IPS-20b (cell line): ENCODE measurements around the gene GLYATL3.
"Not testable (repeated sequence)": the region's sequence is repeated elsewhere in the genome, so short reads cannot be mapped to it uniquely, and the experiment has no call there.

Source experiments
- H3K27ac ChIP-seq: one replicate; pipeline ENCODE4 v1.5.1; 2013; ENCODE audit warnings: low read length
- H3K27me3 ChIP-seq: 2 replicates; pipeline ENCODE4 v1.6.1; 2013; ENCODE audit warnings: mild to moderate bottlenecking, low read length, inconsistent platforms; ENCODE audit not compliant: insufficient read depth
- H3K36me3 ChIP-seq: 2 replicates; pipeline ENCODE4 v1.6.1; 2013; ENCODE audit warnings: low read depth, mild to moderate bottlenecking, inconsistent platforms, low read length, moderate library complexity; ENCODE audit not compliant: insufficient read depth
- H3K4me1 ChIP-seq: 2 replicates; pipeline ENCODE4 v1.6.1; 2013; ENCODE audit warnings: mild to moderate bottlenecking, control low read depth, inconsistent platforms, low read length, moderate library complexity; ENCODE audit not compliant: insufficient read depth
- H3K4me3 ChIP-seq: 2 replicates; pipeline ENCODE4 v1.5.1; 2013; ENCODE audit warnings: mild to moderate bottlenecking, low read length, inconsistent platforms
- H3K9ac ChIP-seq: 2 replicates; pipeline ENCODE4 v1.6.1; 2013; ENCODE audit warnings: low read depth, mild to moderate bottlenecking, inconsistent platforms, low read length, moderate library complexity
- H3K9me3 ChIP-seq: 2 replicates; pipeline ENCODE4 v1.6.1; 2013; ENCODE audit warnings: mild to moderate bottlenecking, low read depth, low read length, inconsistent platforms; ENCODE audit not compliant: insufficient read depth

GLYATL3 gene

DNA sequence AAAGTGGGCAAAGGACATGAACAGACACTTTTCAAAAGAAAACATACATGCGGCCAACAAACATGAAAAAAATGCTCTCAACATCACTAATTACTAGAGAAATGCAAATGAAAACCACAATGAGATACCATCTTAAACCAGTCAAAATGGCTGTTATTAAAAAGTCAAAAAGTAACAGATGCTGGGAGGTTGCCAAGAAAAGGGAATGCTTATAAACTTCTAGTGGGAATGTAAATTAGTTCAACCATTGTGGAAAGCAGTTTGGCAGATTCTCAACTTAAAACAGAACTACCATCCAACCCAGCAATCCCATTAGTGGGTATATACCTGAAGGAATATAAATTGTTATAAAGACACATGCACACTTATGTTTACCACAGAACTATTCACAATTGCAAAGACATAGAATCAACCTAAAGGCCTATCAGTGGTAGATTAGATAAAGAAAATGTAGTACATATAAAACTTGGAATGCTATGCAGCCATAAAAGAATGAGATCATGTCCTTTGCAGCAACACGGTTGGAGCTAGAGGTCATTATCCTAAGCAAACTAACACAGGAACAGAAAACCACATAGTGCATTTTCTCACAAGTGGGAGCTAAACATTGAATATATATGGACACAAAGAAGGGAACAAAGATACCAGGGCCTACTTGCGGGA is 20.3 kb upstream of the GLYATL3 start:
- peaks cover 23% of the 10 kb centered on the region for H3K36me3 ChIP-seq
- H3K4me3 ChIP-seq = no peak overlapping the region
- no peaks in the 10 kb centered on the region for H3K4me1 ChIP-seq
- H3K9ac ChIP-seq = no peak overlapping the region
- H3K27ac ChIP-seq = no peak overlapping the region
- H3K27me3 ChIP-seq = no peaks in the 10 kb centered on the region
- peaks cover 5% of the 10 kb centered on the region; the same call in 1 of the 2 replicates for H3K9me3 ChIP-seq

DNA sequence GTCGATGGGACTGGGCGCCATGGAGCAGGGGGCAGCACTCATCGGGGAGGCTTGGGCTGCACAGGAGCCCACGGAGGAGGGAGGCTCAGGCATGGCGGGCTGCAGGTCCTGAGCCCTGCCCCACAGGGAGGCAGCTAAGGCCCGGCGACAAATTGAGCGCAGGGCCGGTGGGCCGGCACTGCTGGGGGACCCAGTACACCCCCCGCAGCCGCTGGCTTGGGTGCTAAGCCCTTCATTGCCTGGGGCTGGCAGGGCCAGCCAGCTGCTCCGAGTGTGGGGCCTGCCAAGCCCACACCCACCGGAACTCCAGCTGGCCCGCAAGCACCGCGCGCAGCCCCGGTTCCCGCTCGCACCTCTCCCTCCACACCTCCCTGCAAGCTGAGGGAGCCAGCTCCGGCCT is 17.9 kb upstream of the GLYATL3 start:
- H3K4me3 ChIP-seq, H3K9me3 ChIP-seq, H3K27ac ChIP-seq, H3K27me3 ChIP-seq, H3K4me1 ChIP-seq, H3K9ac ChIP-seq: not testable (repeated sequence)
- H3K36me3 ChIP-seq = peaks cover 42% of the 10 kb centered on the region

DNA sequence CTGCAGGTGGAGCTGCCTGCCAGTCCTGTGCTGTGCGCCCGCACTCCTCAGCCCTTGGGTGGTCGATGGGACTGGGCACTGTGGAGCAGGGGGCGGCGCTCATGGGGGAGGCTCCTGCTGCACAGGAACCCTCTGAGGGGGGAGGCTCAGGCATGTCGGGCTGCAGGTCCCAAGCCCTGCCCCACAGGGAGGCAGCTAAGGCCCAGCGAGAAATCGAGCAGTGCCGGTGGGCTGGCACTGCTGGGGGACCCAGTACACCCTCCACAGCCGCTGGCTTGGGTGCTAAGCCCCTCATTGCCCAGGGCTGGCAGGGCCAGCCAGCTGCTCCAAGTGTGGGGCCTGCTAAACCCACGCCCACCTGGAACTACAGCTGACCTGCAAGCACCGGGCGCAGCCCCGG is 16.3 kb upstream of the GLYATL3 start:
- H3K9ac ChIP-seq, H3K4me1 ChIP-seq, H3K4me3 ChIP-seq, H3K27me3 ChIP-seq, H3K27ac ChIP-seq, H3K9me3 ChIP-seq: not testable (repeated sequence)
- H3K36me3 ChIP-seq = peaks cover 50% of the 10 kb centered on the region

DNA sequence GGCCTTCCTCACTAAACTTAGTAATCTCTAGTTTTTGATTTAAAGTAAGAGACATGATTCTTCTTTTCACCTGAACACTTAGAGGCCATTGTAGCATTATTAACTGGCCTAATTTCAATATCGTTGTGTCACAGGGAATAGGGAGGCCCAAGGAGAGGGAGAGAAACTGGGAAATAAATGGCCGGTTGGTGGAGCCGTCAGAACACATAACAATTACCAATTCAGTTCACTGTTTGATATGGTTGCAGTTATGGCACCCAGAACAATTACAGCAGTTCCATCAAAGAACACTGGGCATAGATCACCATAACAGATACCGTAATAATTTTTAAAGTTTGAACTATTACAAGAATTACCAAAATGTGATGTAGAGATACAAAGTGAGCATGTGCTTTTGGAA is 9.1 kb upstream of the GLYATL3 start:
- Histone ChIP-seq H3K4me3 (no peak overlapping the region), H3K36me3 (peaks cover 72% of the 10 kb centered on the region), H3K27ac (no peak overlapping the region), H3K27me3 (no peaks in the 10 kb centered on the region), H3K9ac (no peak overlapping the region), H3K9me3 (no peaks in the 10 kb centered on the region), H3K4me1 (no peaks in the 10 kb centered on the region)

DNA sequence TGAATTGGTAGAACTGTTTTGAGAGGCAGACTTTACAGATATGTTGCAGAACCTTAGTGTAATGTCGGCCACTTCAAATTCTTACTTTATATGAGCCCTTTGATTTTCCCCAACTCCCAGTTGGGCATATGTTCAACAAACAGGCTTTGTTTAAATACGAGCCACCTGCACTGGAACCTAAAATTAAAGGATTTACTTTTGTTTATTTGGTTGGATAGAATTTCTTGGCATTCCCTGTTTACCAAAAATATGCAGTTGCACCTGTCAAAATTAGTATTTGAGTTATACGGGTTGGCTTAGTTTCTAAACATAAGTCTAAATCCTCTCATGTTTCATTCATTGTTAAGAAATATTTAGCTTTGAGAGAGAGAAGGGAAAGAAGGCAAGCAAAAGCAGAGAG is 2.4 kb upstream of the GLYATL3 start:
- no peaks in the 10 kb centered on the region for H3K4me1 ChIP-seq

DNA sequence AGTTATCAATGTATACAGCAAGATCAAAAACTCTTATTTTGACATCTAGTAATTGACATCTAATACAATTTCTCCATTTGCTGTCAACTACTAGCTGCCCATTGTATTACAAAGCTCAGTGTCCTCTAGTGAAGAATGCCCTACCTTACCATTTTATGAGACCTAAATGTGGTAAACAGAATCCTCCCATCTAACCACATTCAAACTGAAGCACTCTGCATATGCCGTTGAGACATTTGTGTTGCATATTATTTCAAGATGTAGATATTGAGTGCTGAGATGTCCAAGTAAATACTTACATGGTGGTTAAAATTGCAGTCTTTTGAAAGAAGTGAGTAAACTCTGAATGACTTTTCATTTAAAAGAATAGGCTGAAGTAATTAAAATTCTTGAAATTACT is 597 bp upstream of the GLYATL3 start:
- no peak overlapping the region for H3K9ac ChIP-seq
- no peaks in the 10 kb centered on the region for H3K27me3 ChIP-seq
- no peaks in the 10 kb centered on the region for H3K9me3 ChIP-seq
- peaks cover 2% of the 10 kb centered on the region; the same call in 1 of the 2 replicates for H3K36me3 ChIP-seq
- no peaks in the 10 kb centered on the region for H3K4me1 ChIP-seq
- no peak overlapping the region for H3K4me3 ChIP-seq
- H3K27ac ChIP-seq = no peak overlapping the region

More for the DNA sequence above, 2.4 kb upstream of the GLYATL3 start:
- Histone ChIP-seq H3K9me3 (no peaks in the 10 kb centered on the region), H3K9ac (no peak overlapping the region), H3K27ac (no peak overlapping the region), H3K36me3 (peaks cover 17% of the 10 kb centered on the region), H3K4me3 (no peak overlapping the region), H3K27me3 (no peaks in the 10 kb centered on the region)

DNA sequence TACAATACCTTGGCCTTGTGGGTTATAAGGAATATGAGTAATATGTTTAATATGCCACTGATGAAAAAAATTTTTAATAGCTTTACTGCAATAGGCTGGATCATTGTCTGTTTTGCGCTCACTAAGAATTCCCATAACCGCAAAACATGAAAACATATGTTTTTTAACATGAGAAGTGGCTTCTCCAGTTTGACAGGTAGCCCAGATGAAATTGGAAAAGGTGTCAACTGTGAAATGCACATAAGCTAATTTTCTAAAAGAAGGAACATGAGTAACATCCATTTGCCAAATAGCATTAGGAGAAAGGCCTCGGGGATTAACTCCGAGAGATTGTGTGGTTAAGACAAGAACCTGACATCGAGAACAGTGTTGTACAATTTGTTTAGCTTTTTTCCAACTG is 4.9 kb downstream of the GLYATL3 start:
- H3K9me3 ChIP-seq = no peaks in the 10 kb centered on the region
- no peaks in the 10 kb centered on the region for H3K4me1 ChIP-seq
- no peaks in the 10 kb centered on the region for H3K27me3 ChIP-seq
- no peak overlapping the region for H3K4me3 ChIP-seq
- no peak overlapping the region for H3K27ac ChIP-seq
- no peaks in the 10 kb centered on the region for H3K36me3 ChIP-seq
- H3K9ac ChIP-seq = no peak overlapping the region

DNA sequence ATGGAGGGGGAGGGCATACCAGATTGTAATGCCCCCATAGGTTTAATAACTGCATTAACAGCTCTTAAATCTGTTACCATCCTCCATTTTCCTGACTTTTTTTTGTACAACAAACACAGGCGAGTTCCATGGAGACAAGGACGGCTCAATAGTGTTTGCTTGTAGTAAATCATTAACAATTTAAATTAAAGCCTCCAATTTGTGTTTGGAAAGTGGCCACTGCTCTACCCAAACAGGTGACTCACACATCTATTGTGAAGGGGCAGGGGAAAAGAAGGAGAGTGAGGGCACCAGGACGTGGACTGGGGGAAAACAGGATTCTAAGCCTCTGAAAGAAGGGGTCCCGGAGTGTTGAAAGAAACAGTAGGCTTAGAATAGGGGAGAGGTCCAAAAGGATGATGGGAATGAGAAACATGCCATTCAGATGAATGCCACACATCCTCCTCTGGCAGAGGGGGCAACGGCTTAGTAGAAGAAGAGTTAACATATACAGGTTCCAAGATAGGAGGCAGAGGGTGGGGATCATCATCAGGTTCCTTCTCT is 6.9 kb downstream of the GLYATL3 start:
- H3K9me3 ChIP-seq = no peaks in the 10 kb centered on the region
- no peaks in the 10 kb centered on the region for H3K36me3 ChIP-seq
- no peaks in the 10 kb centered on the region for H3K4me1 ChIP-seq
- no peaks in the 10 kb centered on the region for H3K27me3 ChIP-seq
- H3K4me3 ChIP-seq = no peak overlapping the region
- no peak overlapping the region for H3K9ac ChIP-seq
- no peak overlapping the region for H3K27ac ChIP-seq

DNA sequence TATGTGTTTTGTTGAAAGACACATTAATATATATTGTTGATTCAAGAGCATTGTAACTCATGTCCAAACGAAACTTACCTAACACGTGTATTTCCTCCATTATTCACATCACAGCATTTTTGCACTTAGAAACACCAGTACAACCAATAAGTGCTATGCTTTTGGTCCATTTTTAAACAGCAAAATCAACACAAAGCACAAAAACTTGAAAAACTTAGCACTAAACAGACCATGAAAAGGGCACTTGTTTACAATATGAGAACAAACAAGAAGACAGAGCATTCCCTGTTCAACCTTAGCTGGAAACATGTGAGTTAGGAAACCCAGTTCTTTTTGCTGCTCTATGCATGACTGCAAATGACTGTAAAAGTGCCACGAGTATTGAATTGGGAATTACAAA is 9.6 kb downstream of the GLYATL3 start:
- no peaks in the 10 kb centered on the region for H3K36me3 ChIP-seq
- H3K27ac ChIP-seq = no peak overlapping the region

DNA sequence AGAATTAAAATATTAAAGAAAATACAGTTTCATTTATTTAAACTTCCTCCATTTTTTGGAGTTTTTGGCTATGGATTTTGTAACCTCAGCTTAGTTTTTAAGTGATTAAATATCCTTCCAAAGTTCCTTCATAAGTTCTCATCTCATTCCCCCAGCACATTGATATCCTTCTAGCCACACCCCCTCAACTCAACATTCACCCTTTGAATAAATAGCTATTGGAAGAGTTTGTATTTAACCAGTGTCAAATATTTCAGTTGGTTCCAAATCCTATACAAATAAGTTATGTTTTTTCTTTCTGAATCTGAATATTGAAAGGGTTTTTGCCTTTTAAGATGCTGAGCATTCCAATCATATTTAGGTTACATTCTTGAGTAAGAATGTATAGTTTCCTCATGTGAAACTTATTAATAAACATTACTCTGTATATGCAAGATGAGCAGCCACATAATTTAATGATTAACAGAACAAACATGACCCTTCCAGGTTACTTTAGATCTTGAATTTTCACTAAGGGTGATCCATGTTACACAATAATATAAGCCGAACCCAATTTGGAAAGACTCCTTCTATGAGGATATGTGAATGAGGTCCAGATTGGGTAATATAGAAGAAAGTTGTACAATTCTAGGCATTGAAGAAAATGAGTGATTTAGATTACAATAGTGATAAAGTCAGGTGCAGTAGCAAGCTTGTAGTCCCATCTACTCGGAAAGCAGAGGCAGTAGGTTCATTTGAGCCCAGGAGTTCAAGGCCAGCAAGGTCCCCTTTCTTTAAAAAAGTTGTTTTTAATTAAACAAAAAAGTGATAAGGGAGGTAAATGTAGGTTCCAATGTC is 13.6 kb downstream of the GLYATL3 start:
- Histone ChIP-seq H3K27me3 (no peaks in the 10 kb centered on the region), H3K4me1 (no peaks in the 10 kb centered on the region; the same call in 1 of the 2 replicates), H3K27ac (no peak overlapping the region), H3K9me3 (no peaks in the 10 kb centered on the region), H3K9ac (no peak overlapping the region), H3K4me3 (no peak overlapping the region), H3K36me3 (no peaks in the 10 kb centered on the region)

More for the DNA sequence above, 9.6 kb downstream of the GLYATL3 start:
- H3K9ac ChIP-seq = no peak overlapping the region
- no peaks in the 10 kb centered on the region; the same call in 1 of the 2 replicates for H3K4me1 ChIP-seq
- no peak overlapping the region for H3K4me3 ChIP-seq
- H3K9me3 ChIP-seq = no peaks in the 10 kb centered on the region
- H3K27me3 ChIP-seq = no peaks in the 10 kb centered on the region

DNA sequence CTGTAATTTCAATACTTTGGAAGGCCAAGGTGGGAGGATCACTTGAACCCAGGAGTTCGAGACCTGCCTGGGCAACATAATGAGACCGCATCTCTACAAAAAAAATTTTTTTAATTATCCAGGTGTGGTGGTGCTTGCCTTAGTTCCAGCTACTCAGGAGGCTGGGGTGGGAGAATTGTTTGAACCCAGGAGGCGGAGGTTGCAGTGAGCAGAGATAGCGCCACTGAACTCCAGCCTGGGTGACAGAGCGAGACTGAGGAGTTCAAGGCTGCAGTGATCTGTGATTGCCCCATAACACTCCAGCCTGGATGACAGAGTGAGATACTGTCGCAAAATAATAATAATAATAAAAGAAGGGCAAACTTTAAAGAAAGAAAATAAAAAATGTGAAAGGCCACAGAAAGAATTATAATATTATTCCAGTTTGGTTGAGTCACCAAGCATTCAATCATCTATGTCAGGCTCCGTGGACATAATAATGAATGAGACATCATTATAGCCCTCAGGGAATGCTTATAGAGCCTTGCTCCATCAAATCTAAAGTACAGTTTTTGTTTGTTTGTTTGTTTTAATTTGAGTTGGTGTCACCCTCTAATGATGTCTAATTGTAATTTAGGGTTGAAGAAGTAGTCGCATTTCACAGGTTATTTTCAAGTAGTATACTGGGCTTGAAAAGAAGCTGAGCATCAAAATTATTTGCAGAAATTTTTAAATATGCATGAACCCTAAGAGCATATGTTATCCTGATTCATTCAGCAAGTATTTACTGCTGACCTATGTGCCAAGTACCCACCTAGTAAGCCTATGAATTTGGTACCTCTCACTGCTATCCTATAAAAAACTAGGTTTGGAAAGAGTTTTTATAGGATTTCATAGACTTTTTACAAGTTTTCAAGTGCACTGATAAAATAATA is 15.1 kb downstream of the GLYATL3 start:
- Histone ChIP-seq H3K4me3 (no peak overlapping the region), H3K36me3 (no peaks in the 10 kb centered on the region), H3K9ac (no peak overlapping the region), H3K9me3 (no peaks in the 10 kb centered on the region), H3K27ac (no peak overlapping the region), H3K4me1 (no peaks in the 10 kb centered on the region; the same call in 1 of the 2 replicates), H3K27me3 (no peaks in the 10 kb centered on the region)
